Stimulated activated CD8-positive, alpha-beta memory T cell treated with anti-CD3 and anti-CD28 coated beads, Interleukin-12 subunit alpha, Interleukin-12 subunit beta, amount 100 ng/mL, for 24 hours (primary cell): ENCODE measurements around the gene TNFAIP8L1.
A peak's percentile ranks its signal among the peaks of the same experiment; 100 is the strongest.

Experiments used
- DNase-seq: peaks from one replicate; pipeline ENCODE4 v3.0.0-alpha.2; 2020; ENCODE audit errors: extremely low read depth

The TNFAIP8L1 gene

DNA sequence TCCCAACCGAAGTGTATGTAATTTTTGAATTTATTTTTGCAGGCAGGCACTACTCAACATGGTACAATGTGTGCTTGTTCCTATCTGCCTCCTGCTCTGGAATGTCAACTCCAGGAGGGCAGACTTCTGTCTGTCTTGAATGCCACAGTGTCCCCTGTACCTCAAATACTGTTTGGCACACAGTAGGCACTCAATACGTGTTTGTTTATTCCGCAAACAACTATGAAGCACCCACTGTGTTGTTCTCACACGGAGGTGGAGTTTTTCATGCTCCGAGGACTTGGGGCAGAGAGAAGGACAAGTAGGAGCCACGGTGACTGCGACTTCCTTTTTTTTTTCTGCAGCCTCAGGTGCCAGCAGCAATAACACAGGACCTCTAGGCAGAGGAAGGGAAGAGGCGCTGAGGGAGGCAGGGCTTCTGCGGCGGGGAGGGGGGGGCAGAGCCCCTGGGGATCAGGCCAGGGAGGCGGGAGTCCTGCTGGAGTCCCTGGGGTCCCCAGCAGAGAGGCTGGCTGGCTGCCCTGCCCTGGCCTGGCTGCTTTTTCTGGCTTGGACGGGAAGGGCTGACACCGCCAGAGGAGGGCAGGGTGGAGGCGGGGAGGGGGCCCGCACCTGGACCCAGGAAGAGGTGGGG lies 29.3 kb upstream of the TNFAIP8L1 start:
- DNase-seq: no peak

- DNase-seq: no peak
Measured at GRCh38 chr19:4613254-4613751, 26.0 kb upstream of the TNFAIP8L1 start.

GRCh38 chr19:4618019-4618418 lies 21.3 kb upstream of the TNFAIP8L1 start:
- DNase-seq: no peak

GRCh38 chr19:4619668-4620294 lies 19.5 kb upstream of the TNFAIP8L1 start:
- DNase-seq: no peak

- no peak for DNase-seq
Measured at GRCh38 chr19:4620675-4621074, 18.6 kb upstream of the TNFAIP8L1 start.

DNA sequence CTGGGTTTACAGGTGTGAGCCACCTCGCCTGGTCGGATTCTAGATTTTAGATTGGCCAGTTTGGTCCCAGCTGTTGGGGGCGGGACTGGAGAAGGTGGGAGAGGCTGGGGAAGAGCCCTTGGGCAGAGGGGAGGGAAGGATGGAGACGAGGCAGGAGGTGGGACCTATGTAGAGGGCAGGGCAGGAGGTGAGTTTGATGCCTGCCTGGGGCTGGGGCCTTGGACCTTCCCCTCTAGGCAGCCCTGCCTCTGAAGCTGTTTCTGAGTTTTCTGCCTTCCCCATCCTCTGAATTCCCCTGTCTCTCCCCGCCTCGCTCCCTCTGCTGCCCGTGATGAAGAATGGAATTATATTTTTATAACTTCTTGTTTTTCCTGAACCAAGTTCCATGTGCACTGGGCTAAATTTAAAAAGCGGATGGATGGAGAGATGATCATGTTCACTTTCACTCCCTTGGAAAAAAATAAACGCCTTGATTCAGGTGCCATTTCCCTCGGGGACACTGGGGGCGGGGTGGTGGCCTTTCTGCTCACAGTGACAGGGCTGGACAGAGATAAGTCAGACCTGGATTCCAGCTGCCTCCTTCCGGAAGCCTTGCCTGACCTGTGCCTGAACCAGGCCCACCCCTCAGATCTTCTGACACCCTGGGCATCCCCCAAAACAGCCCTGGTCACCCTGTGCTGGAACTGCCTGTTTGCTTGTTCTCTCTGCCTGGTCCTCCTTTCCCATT lies 16.5 kb upstream of the TNFAIP8L1 start:
- DNase-seq: no peak

DNA sequence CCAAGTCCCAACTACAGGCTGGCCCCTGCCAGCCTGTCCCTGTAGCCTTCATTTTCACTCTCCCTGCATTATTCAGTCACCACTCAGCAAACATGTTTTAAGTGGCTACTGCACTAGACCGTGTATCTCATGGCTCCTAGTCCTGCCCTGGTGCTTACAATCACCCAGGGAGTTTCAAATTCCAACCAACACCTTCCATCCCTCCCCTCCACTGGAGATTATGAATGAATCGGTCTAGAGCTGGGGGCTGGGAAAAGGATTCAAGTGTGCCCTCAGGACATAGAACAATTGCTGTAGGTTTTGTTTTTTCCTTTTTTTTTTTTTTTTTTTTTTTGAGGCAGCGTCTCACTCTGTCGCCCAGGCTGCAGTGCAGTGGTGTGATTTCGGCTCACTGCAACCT lies 15.0 kb upstream of the TNFAIP8L1 start:
- no peak for DNase-seq

DNA sequence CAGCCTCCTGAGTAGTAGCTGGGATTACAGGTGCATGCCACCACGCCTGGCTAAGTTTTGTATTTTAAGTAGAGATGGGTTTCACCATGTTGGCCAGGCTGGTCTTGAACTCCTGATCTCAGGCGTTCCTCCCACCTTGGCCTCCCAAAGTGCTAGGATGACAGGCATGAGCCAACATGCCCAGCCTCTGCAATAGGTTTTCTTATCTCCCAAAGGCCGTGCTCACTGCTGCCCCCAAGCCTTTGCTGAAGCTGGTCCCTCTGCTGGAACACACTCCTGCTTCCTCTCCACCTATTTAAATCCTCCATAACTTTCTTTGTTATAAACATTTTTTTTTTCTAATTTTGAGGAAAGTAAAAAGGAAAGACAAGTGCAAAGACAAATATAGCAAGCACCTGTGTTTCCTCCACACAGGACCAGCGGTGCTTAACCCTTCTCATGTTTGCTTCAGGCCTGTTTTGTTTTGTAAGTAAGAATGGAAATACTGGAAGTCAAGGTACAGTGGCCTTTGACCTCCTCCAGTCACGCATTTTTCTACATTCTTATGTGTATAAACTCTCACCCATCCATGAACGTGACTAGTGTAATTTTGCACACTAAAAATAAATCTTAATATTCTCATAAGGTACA lies 14.5 kb upstream of the TNFAIP8L1 start:
- no peak for DNase-seq

DNA sequence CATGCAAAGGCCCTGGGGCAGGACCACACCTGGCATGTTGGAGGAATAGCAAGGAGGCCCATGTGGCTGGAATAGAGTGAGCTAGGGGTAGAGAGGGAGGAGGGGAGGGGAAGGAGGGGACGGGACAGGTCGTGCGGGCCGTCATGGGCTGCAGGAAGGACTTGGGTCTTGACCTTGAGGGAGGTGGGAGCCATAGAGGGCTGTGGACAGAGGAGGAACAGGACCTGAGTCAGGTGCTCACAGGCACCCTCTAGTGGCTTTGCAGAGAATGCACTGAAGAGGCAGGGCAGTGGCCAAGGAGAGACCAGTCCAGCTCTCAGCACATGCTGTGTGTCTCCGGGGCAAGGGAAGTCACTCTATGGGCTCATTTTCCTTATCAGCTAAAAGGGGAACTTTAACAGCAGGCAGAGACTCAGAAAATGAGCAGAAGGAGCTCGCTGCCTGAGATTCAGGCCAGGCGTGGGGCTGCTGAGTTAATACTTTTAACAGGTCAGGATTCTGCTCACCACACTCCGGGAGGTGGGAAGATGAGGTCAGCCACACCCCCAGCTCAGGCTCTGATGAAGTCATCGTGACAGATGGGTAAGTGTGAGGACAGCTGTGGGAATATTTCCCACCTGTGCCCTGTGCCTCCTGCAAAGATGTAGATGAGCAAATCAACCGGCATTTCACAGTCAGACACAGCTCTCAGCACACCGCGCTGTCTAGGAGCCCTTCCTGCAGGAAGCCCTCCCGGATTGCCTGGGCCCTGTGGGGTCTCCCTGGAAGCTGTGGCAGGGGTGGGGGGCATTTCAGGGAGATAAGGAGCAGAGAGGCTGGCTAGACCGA lies 6.0 kb upstream of the TNFAIP8L1 start:
- no peak for DNase-seq

DNA sequence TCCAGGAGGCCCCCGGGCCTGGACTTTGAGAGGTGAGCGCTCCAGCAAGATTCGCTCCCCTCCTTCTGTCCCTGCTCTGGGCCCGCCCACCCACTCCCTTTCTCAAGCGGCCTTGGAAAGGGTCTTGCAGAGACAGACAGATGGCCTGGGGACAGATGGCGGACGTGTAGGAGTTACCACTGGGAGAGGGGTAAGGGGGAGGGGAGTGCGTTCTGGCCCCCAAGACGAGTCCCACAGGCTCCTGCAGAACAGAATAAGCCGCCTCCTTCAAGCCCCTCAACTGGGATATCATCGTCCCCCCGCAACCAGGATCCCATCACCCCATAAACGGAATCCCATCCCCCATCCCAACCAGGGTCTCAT lies 3.6 kb upstream of the TNFAIP8L1 start:
- DNase-seq: no peak

DNA sequence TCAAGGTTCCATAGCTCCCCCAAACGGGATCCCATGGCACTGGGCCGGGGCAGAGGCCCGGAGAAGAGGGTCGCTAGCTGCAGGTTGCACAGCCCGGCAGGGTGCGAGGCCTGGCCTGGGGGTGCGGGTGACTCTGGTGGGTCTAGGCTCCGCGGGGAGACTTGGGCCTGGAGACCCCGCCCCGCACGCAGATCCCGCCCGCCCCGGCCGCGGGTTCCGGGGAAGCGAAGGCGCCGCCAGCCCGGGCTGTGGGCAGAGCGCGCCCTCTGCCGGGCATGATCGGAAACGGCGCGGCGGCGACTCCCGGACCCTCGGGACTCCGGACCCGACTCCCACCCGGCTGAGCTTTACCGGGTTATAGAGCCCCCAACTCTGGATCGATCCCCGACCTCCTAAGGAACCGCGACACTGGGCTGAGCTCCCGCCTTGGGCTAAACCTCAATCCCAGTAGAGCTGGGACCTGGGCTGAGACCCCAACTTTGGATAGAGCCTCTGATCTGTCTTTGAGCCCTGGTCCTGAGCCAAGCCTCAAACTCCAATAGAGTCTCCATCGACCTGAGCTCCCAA lies 3.1 kb upstream of the TNFAIP8L1 start:
- DNase-seq: peak; percentile 50

DNA sequence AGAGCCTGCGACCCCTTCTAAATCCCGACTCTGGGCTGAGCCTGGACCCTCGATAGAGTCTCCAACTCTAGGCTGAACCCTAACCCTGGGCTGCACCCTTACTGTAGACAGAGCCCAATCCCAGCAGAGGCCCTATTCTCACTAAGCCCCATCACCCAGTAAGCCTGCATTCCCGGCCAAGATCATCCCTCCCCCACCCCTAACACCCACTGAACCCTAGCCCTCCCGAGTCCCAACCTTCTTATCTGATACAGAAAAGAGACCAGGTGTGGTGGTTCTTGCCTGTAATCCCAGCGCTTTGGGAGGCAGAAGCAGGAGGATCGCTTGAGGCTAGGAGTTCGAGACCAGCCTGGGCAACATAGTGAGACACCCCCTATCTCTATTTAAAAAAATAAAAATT lies 2.6 kb upstream of the TNFAIP8L1 start:
- DNase-seq: no peak

GRCh38 chr19:4638317-4638716 lies 999 bp upstream of the TNFAIP8L1 start:
- DNase-seq: no peak

DNA sequence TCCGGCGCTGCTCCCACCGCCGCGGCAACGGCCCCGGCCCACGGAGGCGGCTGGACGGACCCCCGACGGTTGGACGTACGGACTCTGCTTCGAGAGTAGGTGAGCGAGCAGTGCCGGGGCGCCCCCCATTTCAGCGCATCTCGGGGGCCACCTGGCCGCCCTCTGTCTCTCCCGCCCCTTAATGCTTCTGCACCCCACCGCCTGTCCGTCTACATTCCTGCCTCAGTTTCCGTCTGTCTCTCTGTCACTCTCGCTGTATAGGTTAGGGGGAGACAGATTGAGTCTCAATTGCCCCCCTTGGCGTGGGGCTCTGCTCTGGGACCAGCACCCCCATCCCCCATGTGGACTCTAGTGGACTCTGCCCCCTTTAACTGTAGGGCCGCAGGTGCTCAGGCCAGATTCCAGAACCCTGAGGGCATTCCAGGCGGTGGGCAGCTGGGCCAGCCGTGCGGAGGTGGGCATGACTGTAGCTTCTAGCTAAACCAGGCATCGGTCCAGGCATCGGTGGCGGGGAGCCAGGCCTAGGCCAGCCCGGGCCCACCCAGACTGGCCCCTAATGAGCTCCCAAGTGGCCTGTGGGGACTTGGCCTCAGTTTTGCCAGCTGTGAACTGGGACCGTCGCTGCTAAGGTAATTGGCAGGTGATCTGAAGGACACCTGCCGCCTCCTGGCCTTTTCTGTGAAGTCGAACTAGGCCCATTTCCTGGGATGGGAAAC lies 373 bp downstream of the TNFAIP8L1 start:
- no peak for DNase-seq

- DNase-seq: no peak
Measured at GRCh38 chr19:4640247-4641000, 1.1 kb downstream of the TNFAIP8L1 start.

DNA sequence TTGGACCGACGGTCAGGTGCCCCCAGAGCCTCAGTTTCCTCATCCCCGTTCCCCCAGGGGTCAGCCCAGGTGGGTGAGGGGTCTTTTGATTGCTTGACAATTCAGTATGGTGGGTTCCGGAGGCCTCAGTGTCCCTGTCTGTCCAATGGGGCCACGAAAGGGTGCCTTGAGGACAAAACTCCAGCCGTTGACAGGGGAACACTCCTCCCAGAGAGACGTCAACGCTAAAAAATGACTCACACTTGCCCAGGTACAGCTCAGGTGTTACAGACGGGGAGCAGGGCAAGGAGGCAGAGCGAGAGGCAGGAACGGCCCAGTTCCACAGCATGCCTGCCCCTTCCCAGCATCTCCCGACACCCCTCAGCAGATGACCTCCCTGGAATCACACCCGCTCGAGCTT lies 1.8 kb downstream of the TNFAIP8L1 start:
- no peak for DNase-seq

- DNase-seq: no peak
Measured at GRCh38 chr19:4642625-4643024, 3.3 kb downstream of the TNFAIP8L1 start.

GRCh38 chr19:4645718-4646117 lies 6.4 kb downstream of the TNFAIP8L1 start:
- DNase-seq: no peak

DNA sequence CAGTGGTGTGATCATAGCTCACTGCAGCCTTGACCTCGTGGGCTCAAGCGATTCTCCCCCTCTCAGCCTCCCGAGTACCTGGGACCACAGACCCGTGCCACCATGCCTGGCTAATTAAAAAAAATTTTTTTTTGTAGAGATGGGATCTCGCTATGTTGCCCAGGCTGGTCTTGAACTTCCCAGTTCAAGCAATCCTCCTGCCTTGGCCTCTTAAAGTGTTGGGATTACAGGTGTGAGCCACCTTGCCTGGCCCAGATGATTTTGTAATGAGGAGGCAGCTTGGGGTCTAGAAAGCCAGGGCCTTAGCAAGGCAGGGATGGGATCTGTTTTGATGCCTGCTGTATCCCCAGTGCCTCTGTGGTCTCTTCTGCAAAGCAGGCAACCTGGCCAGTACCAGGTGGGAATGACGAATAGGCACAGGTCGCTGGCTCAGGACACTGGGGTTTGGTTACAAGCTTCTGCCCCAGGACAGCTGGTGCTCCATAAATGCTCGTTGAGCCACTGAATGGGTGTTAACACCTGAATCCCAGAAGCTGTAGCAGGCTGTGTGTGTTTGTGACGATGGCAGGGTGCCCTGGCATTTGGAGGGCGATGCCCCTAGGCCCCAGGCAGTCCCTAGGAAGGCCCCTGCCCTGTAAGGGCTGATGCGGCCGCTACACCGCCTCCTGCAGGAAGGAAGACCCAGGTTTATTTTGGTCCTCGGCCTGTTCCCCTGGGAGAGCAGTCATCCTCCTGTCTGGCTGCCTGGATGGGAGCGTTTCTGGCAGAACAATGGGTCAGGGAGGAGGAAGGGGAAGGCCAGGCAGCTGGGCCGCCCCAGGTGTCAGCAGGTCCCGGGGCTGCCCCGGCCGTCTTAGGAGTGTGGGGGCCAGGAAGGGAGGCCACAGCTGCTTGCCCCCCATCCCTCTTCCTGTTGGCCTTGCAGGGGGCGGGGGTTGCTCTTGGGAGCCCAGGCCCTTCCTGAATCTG lies 8.6 kb downstream of the TNFAIP8L1 start:
- no peak for DNase-seq
